ENCODE results near the gene ALOX12B.
"Not testable (repeated sequence)": the region's sequence is repeated elsewhere in the genome, so short reads cannot be mapped to it uniquely, and the experiment has no call there.

The ALOX12B gene

DNA sequence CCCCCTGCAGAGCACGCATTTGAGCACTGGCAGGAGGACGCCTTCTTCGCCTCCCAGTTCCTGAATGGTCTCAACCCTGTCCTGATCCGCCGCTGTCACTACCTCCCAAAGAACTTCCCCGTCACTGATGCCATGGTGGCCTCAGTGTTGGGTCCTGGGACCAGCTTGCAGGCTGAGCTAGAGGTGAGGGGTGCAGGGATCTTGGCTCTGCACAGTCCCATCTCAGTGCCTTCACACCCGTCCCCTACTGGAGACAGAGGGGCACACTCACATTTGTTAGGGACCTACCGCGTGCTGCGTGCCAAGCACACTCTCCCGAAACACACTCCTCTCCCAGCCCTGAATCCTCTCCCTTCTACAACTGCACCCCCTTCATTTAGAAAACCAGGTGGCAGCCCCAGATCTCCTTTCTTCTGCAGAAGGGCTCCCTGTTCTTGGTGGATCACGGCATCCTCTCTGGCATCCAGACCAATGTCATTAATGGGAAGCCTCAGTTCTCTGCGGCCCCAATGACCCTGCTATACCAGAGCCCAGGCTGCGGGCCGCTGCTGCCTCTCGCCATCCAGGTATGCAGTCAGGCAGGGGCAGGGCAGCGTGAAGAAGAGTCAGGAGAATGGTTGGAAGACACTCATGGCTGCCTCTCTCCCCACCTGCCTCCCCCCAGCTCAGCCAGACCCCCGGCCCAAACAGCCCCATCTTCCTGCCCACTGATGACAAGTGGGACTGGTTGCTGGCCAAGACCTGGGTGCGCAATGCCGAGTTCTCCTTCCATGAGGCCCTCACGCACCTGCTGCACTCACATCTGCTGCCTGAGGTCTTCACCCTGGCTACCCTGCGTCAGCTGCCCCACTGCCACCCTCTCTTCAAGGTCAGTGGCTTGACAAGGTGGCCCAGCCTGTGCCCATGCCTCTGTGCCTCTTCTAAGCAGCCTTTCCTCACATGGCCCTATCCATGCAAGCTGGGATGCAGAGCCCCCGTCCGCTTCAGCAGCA is 42.4 kb downstream of the ALOX12B start:
- DNase-seq (ENCODE audit: low read depth, low spot score): no peak

DNA sequence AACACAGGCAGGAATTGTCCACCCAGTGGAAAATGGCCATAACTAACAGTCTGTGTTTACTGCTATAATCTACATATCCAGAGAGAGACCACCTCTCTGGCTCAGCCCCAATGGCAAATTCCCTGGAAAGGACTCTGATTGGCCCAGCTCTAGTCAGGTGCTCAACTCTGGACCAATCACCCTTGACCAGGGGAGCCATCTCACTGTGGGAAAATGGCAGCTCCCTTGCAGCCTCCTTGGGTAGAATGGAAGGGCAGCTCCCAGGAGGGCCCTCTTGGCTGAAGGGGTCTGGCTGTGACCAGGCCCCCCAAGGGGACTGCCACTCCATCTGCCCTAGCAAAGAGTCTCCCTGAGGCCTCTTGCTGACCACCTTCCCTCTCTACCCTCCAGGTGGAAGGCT is 45.5 kb downstream of the ALOX12B start:
- no peak for DNase-seq (ENCODE audit: low read depth, low spot score)

DNA sequence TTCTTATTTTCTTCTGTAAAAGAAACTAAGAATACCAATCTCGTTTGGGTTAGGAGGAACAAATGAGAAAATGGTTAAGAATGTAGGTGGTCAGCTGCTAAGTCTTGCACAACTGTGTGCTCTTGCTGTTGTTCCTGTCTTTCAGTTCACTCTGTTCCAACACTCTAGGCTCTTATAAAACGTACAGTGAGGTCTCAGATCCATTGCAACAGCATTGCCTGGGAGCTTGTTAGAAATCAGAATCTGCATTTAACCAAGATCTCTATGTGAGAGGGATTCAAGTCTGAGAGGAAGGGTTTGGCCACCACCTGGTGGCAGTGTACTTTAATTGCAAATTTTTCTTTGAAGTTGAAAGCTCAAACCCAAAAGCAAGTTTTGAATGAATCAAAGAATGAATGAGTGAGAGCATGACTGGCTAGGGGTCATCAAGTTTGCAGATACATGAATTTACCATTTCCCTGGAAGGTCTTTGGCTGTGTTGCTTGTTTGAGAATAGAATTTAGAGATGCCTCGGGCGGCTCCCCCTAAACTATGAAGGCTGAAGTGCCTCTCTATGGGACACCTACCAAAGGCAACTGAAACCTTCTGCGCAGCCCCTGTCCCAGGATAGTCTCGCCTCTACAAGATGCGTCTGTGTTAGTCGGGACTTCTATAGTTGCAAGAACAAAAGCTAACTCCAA is 46.1 kb downstream of the ALOX12B start:
- no peak for DNase-seq (ENCODE audit: low read depth, low spot score)

GRCh38 chr17:8039611-8040168 is 47.8 kb downstream of the ALOX12B start:
- DNase-seq (ENCODE audit: low read depth, low spot score): no peak

- no peak for DNase-seq (ENCODE audit: low read depth, low spot score)
Measured at GRCh38 chr17:8038954-8039610, 48.4 kb downstream of the ALOX12B start, which contains the start of gene ALOX15B. ALOX15B (plus strand) TSS chr17:8039059; CDS start chr17:8039156, 97 bp downstream.

- no peak for DNase-seq (ENCODE audit: low read depth, low spot score)
Measured at GRCh38 chr17:8032442-8032841, 55.1 kb downstream of the ALOX12B start.

- DNase-seq (ENCODE audit: low read depth, low spot score): no peak
Measured at GRCh38 chr17:8031950-8032349, 55.6 kb downstream of the ALOX12B start.

DNA sequence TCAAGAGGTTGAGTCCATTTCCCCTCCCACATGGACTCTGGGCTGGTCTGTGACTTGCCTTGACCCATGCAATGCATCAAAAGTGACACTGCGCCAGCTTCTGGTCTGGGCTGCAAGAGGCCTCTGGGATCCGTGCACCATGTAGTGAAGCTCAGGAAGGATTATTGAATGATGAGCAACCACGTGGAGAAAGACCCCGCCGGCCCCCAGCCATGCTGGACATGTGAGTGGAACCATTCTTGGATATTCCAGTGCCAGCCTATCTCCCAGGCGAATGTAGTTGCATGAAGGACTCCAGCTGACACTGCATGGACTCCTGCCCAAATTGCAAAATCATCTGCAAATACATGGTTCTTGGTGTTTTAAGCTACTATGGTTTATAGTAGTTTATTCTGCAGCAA is 56.3 kb downstream of the ALOX12B start:
- DNase-seq (ENCODE audit: low read depth, low spot score): no peak

DNA sequence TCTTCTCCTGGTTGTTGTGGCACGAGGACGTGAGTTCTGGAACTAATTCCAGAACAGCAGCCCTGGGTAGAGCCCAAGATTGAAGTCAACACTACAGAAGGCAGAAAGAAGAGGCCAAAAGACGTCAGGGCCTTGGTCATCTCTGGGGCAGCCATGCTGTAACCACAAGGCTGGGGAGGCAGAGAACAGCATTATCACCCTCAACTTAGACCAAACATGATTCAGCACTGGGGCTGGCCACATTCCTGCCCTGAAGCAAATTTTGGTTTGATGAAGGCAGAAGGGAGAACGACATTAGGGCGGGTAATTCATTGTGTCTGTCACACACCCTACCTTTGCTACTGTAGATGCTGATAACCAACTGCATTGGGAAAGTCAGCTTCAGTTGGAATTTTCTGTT is 58.4 kb downstream of the ALOX12B start:
- DNase-seq (ENCODE audit: low read depth, low spot score): no peak

DNA sequence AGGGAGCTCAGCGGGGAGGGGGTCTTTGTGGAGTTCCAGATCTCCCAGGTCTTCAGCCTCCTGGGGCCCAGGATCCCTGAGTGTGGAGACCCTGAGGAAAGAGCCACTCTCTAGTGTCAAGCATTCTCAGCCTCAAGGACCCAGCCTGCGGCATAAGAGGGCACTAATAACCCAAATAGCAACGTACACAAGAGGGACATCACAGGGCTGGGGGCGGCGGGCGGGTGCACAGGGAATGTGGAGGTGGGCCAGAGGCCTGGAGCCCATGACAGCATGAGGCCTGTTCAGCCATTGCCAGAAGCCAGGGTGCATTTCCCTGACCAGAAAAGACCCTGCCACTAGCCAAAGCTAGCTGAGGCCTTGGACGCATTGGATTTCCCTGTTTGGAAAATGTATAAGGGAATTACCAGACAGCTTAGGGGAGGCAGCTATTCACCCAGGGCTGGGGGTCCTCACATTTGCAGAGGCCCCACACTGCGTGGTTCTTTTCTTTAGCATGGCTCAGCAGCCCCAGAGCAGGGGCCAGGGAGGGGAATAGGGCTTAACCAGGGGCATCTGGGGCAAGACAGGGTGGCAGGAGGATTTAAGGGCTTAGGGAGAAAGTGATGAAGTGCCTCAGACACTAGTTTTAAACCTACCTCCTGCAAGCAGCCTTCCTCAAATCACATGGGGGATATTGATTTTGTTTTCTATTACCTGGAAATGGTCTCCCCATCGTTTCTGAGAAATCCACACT is 62.2 kb downstream of the ALOX12B start:
- no peak for DNase-seq (ENCODE audit: low read depth, low spot score)

GRCh38 chr17:8024161-8024560 is 63.4 kb downstream of the ALOX12B start:
- DNase-seq (ENCODE audit: low read depth, low spot score): not testable (repeated sequence)
